ENCODE data around the gene GIMAP8.

GIMAP8 gene

DNA sequence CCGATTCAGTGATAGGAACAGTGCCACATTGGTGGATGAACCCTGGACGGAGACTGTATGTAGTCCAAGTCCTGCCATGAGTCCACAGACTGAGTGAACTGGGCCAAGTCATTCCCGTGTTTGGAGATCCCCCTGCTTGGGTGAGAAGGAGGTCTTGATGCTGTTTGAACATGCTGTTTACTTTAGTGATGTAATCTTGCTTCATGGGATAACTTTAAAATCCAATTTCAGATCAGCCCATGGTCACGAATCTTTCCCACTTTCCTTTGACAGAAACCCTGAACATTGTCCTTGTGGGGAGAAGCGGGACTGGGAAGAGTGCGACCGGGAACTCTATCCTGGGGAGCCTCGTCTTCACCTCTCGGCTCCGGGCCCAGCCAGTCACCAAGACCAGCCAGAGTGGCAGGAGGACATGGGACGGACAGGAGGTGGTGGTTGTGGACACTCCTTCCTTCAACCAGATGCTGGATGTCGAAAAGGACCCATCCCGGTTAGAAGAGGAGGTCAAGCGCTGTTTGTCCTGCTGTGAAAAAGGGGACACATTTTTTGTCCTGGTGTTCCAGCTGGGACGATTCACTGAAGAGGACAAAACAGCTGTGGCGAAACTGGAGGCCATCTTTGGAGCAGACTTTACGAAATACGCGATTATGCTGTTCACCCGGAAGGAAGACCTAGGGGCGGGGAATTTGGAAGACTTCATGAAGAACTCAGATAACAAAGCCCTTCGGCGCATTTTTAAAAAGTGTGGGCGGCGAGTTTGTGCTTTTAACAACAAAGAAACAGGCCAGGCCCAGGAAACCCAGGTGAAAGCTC is 26.6 kb downstream of the GIMAP8 start:
- Histone ChIP-seq H3K4me1 (ENCODE audit: control insufficient read depth, insufficient read depth, low read length) (no peaks in the 10 kb centered on the region), H3K4me3 (ENCODE audit: low read depth, low read length) (no peak overlapping the region), H3K27ac (ENCODE audit: extremely low read depth, low read depth, low read length) (no peak overlapping the region), H3K9me3 (ENCODE audit: control insufficient read depth, insufficient read depth, low read depth, low read length) (no peaks in the 10 kb centered on the region), H3K36me3 (ENCODE audit: control insufficient read depth in 2 of 2, insufficient read depth in 1 of 2, low read length in 2 of 2) (no peaks in the 10 kb centered on the region)
- ChIA-PET POLR2A (no interaction called here), CTCF (no interaction called here)
- TF ChIP-seq ZNF175 (tag by site-specific recombination; IDR thresholded peaks at IDR 0.05) (no peak), ZNF660 (tag by site-specific recombination; IDR thresholded peaks at IDR 0.05) (no peak), YY2 (tag by site-specific recombination; IDR thresholded peaks at IDR 0.05) (no peak), ZNF677 (tag by site-specific recombination; IDR thresholded peaks at IDR 0.05) (no peak), ZNF266 (tag by site-specific recombination; IDR thresholded peaks at IDR 0.05; ENCODE audit: low read depth) (no peak), ZNF223 (tag by site-specific recombination; IDR thresholded peaks at IDR 0.05) (no peak), ZNF211 (tag by site-specific recombination; IDR thresholded peaks at IDR 0.05; ENCODE audit: low read depth) (no peak), REPIN1 (tag by site-specific recombination; IDR thresholded peaks at IDR 0.05; ENCODE audit: low read depth) (no peak), ZNF37A (tag by site-specific recombination; IDR thresholded peaks at IDR 0.05) (no peak), ZNF155 (tag by site-specific recombination; IDR thresholded peaks at IDR 0.05) (no peak)

DNA sequence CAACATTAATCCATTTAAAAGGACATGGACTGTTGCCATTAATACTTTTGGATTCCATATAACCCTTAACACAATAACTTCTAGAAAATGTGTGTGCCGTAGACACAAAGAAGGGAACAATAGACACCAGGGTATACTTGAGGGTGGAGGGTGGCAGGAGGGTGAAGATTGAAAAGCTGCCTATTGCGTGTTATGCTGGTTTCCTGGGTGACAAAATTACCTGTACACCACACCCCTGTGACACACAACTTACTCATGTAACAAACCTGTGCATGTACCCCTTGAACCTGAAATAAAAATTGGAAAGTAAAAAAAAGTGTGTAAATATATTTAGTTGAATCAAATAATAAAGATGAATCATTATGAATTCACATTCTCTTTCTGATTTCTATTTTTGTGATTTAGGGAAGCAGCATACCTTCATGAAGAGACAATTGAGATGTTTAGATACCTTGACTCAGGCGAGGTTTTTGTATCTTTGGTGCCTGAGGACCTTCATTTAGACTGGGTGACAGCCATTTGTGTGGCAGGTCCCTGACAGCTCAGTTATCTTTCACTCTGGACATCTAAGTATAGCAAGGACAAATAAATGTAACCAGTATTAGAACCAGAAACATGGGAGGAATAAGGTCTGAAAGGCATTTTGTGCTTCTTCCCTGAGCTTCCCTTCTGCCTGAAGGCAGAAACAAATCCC is 28.7 kb downstream of the GIMAP8 start:
- no peak overlapping the region for H3K4me3 ChIP-seq (ENCODE audit: low read depth, low read length)
- H3K27ac ChIP-seq (ENCODE audit: extremely low read depth, low read depth, low read length), result no peak overlapping the region
- H3K4me1 ChIP-seq (ENCODE audit: control insufficient read depth, insufficient read depth, low read length), result no peaks in the 10 kb centered on the region
- CTCF ChIA-PET, result interaction anchor here (0.6 kb wide), 2 partner anchors 21 to 360 kb away, joined by 3 read pairs; no protein-coding TSS in a partner anchor
- H3K36me3 ChIP-seq (ENCODE audit: control insufficient read depth in 2 of 2, insufficient read depth in 1 of 2, low read length in 2 of 2), result no peaks in the 10 kb centered on the region
- POLR2A ChIA-PET, result no interaction called here
- H3K9me3 ChIP-seq (ENCODE audit: control insufficient read depth, insufficient read depth, low read depth, low read length), result no peaks in the 10 kb centered on the region
- TF ChIP-seq ZNF544 (tag by site-specific recombination; IDR thresholded peaks at IDR 0.05) (no peak), WT1 (tag by site-specific recombination; IDR thresholded peaks at IDR 0.05) (no peak), ZFP37 (tag by site-specific recombination; IDR thresholded peaks at IDR 0.05) (no peak), ZNF768 (tag by site-specific recombination; IDR thresholded peaks at IDR 0.05) (no peak), KLF16 (tag by site-specific recombination; IDR thresholded peaks at IDR 0.05) (no peak), ZNF423 (tag by site-specific recombination; IDR thresholded peaks at IDR 0.05) (no peak), ZNF585B (tag by site-specific recombination; IDR thresholded peaks at IDR 0.05) (no peak), ZNF433 (tag by site-specific recombination; IDR thresholded peaks at IDR 0.05; ENCODE audit: low read depth) (no peak), ZNF658 (tag by site-specific recombination; IDR thresholded peaks at IDR 0.05) (no peak), ZNF202 (tag by site-specific recombination; IDR thresholded peaks at IDR 0.05; ENCODE audit: borderline replicate concordance) (no peak), MEIS1 (CRISPR knock-in tag; IDR thresholded peaks at IDR 0.05; ENCODE audit: borderline replicate concordance) (no peak), ZNF324 (tag by site-specific recombination; IDR thresholded peaks at IDR 0.05) (no peak), ZNF169 (tag by site-specific recombination; IDR thresholded peaks at IDR 0.05) (no peak), ZNF571 (tag by site-specific recombination; IDR thresholded peaks at IDR 0.05) (no peak)
- TF ChIP-seq, protein P1, sequence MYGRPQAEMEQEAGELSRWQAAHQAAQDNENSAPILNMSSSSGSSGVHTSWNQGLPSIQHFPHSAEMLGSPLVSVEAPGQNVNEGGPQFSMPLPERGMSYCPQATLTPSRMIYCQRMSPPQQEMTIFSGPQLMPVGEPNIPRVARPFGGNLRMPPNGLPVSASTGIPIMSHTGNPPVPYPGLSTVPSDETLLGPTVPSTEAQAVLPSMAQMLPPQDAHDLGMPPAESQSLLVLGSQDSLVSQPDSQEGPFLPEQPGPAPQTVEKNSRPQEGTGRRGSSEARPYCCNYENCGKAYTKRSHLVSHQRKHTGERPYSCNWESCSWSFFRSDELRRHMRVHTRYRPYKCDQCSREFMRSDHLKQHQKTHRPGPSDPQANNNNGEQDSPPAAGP (tag by site-specific recombination; IDR thresholded peaks at IDR 0.05), result no peak
- TF ChIP-seq, protein P2, sequence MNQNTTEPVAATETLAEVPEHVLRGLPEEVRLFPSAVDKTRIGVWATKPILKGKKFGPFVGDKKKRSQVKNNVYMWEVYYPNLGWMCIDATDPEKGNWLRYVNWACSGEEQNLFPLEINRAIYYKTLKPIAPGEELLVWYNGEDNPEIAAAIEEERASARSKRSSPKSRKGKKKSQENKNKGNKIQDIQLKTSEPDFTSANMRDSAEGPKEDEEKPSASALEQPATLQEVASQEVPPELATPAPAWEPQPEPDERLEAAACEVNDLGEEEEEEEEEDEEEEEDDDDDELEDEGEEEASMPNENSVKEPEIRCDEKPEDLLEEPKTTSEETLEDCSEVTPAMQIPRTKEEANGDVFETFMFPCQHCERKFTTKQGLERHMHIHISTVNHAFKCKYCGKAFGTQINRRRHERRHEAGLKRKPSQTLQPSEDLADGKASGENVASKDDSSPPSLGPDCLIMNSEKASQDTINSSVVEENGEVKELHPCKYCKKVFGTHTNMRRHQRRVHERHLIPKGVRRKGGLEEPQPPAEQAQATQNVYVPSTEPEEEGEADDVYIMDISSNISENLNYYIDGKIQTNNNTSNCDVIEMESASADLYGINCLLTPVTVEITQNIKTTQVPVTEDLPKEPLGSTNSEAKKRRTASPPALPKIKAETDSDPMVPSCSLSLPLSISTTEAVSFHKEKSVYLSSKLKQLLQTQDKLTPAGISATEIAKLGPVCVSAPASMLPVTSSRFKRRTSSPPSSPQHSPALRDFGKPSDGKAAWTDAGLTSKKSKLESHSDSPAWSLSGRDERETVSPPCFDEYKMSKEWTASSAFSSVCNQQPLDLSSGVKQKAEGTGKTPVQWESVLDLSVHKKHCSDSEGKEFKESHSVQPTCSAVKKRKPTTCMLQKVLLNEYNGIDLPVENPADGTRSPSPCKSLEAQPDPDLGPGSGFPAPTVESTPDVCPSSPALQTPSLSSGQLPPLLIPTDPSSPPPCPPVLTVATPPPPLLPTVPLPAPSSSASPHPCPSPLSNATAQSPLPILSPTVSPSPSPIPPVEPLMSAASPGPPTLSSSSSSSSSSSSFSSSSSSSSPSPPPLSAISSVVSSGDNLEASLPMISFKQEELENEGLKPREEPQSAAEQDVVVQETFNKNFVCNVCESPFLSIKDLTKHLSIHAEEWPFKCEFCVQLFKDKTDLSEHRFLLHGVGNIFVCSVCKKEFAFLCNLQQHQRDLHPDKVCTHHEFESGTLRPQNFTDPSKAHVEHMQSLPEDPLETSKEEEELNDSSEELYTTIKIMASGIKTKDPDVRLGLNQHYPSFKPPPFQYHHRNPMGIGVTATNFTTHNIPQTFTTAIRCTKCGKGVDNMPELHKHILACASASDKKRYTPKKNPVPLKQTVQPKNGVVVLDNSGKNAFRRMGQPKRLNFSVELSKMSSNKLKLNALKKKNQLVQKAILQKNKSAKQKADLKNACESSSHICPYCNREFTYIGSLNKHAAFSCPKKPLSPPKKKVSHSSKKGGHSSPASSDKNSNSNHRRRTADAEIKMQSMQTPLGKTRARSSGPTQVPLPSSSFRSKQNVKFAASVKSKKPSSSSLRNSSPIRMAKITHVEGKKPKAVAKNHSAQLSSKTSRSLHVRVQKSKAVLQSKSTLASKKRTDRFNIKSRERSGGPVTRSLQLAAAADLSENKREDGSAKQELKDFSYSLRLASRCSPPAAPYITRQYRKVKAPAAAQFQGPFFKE (tag by site-specific recombination; IDR thresholded peaks at IDR 0.05; ENCODE audit: borderline replicate concordance), result no peak

All from HEK293 (cell line).